Erythroblast (primary cell): ENCODE results near the gene MTMR6.

Source experiments
- GATA1 ChIP-seq: IDR thresholded peaks from 2 replicates; pipeline ENCODE4 v1.6.1; 2011; ENCODE audit warnings: low read depth, mild to moderate bottlenecking, control low read depth, low read length, moderate library complexity
- POLR2A ChIP-seq: IDR thresholded peaks from 2 replicates; pipeline ENCODE4 v1.6.1; 2011; ENCODE audit warnings: mild to moderate bottlenecking, low read length

GRCh38 chr13:25217023-25217885 is 70.0 kb downstream of the MTMR6 start:
- no peak for TF ChIP-seq POLR2A
- TF ChIP-seq GATA1, result no peak
